HG03095 (cell line): ENCODE measurements around the gene RASA3.

Experiments
- ATAC-seq: cut with Tn5 transposase; IDR thresholded peaks from one replicate; pipeline ENCODE4 v1.9.1; 2021; ENCODE audit warnings: moderate library complexity; ENCODE audit not compliant: unreplicated experiment

The RASA3 gene

DNA sequence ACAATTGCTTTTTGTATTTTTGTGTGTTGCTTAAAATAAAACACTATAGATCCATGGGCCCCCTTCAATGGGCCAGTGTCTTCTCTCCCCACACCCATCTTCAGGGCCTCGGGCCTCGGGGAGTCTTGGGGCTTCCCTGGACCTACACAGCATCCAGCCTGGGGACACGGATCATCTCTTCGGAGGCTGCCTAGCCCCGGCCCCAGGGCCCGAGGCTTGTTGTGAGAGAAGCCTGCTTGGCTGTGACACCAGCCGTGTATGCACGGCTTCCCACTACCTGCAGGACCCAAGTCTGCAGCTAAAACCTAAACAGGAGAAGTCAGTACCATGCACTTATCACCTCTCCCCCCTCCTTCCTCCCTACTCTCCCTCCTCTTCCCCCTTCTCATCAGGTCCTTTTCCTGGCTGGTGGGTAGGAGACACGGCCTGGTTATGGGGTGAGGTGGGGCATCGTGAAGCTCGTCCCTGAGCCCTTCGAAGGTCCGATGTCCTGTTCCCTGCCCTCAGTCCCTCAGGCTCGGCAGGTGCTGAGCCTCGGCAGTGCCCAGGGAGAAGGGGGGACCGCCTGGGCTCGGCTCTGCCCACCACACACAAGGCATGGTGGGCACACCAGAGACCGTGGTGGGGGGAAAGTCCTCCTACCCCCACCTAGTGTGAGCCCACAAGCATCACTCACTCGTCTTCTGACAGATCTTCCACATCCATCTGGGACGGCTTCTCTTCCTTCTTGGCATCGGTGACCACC is 168.0 kb downstream of the RASA3 start:
- ATAC-seq = no peak

- ATAC-seq = no peak
These were observed 169.0 kb downstream of the RASA3 start for GRCh38 chr13:113963376-113963775.

GRCh38 chr13:113962975-113963374 is 169.4 kb downstream of the RASA3 start:
- no peak for ATAC-seq

DNA sequence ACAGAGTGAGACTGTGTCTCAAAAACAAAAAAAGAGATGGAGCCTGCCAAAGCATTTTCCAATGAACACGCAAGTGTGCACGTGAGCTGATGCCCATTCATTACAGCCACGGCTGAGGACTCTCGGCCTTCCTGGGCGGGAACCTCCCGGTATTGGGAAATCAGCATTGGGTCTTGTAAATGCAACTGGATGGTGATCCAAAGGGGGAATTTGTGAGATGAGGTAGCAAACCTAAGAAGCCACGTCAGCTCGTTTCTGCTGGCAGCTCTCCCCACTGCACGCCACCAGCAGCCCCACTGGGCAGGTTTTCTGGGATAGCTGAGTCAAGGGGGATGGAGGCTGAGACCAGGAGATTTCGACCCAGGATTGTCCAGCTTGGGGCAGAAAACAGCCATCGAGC is 170.0 kb downstream of the RASA3 start:
- no peak for ATAC-seq

- no peak for ATAC-seq
These were observed 172.0 kb downstream of the RASA3 start for GRCh38 chr13:113960276-113960948.

GRCh38 chr13:113959198-113959597 is 173.2 kb downstream of the RASA3 start:
- no peak for ATAC-seq

GRCh38 chr13:113958373-113958772 is 174.1 kb downstream of the RASA3 start:
- ATAC-seq = no peak

GRCh38 chr13:113956571-113956970 is 175.9 kb downstream of the RASA3 start:
- no peak for ATAC-seq

DNA sequence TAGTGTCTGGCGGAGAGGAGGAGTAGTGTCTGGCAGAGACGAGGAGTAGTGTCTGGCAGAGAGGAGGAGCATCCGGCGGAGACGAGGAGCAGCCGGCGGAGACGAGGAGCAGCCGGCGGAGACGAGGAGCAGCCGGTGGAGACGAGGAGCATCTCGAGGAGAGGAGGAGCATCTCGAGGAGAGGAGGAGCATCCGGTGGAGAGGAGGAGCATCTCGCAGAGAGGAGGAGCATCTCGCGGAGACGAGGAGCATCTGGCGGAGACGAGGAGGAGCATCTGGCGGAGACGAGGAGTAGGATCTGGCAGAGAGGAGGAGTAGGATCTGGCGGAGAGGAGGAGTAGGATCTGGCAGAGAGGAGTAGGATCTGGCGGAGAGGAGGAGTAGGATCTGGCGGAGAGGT is 176.7 kb downstream of the RASA3 start:
- ATAC-seq = no peak

DNA sequence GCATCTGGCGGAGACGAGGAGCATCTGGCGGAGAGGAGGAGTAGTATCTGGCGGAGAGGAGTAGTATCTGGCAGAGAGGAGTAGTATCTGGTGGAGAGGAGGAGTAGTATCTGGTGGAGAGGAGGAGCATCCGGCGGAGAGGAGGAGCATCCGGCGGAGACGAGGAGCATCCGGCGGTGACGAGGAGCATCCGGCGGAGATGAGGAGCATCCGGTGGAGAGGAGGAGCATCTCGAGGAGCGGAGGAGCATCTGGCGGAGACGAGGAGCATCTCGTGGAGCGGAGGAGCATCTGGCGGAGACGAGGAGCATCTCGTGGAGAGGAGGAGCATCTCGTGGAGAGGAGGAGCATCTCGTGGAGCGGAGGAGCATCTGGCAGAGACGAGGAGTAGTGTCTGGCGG is 177.2 kb downstream of the RASA3 start:
- no peak for ATAC-seq

DNA sequence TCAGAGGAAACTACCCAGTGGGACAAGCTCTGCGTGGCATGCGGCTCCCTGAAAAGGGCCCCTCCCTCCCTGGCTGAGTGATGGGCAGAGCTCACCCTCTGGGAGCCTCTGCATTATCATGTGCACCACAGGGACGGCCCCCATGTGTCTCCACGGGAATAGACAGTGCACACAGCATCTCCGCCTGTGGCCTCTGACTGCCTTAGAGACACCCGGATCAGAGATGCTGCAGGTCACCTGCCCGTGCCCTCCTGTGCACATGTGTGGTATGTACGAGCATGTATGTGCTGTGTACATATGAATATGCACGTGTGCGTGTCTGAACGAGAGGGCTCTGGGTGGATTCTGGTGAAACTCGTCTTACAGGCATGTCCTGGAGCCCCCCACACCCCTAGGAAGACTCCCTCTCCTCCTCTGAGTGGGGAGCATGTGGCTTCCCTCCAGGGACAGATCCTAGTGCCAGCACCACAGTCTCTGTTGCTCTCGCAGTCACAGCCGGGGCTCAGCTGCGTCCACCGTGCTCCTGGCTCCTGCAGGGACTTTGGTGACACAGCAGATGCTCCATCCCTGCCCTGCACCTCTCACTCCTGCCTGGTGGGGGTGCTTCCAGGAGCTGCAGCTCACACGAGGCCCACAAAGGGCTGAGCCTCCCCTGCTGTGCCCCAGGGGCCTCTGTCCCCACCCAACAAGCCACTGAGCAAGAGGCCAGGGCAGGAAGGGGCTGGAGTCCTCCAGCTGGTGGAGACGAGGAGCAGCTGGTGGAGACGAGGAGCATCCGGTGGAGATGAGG is 178.2 kb downstream of the RASA3 start:
- ATAC-seq = no peak

GRCh38 chr13:113953561-113953960 is 178.9 kb downstream of the RASA3 start:
- ATAC-seq = no peak

DNA sequence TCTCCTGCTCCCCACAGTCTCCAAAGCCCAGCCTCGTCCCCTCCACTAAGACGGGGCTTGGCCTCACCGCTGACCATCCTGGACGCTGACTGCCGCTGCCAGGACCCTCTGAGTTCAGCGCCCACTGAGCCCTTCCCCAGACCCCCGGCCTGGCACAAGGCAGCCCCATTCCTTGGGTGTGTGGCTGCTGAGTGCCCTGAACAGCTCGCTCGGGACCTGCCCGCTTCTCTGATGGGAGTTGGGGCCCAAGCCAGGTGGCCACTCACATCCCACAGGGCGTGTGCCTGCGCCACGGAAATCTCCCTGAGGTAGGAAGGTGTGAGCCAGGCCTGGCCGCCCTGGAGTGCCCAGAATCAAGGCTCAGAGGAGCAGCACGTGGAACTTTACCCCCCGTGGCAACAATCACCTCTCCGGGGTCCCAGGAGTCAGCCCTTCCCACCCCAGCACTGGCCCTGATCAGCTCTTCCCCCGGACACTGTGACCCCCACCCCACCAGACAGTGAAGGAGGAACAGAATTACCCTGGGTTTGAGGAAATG is 179.4 kb downstream of the RASA3 start:
- ATAC-seq = no peak

- no peak for ATAC-seq
These were observed 180.1 kb downstream of the RASA3 start for GRCh38 chr13:113952151-113952982.

DNA sequence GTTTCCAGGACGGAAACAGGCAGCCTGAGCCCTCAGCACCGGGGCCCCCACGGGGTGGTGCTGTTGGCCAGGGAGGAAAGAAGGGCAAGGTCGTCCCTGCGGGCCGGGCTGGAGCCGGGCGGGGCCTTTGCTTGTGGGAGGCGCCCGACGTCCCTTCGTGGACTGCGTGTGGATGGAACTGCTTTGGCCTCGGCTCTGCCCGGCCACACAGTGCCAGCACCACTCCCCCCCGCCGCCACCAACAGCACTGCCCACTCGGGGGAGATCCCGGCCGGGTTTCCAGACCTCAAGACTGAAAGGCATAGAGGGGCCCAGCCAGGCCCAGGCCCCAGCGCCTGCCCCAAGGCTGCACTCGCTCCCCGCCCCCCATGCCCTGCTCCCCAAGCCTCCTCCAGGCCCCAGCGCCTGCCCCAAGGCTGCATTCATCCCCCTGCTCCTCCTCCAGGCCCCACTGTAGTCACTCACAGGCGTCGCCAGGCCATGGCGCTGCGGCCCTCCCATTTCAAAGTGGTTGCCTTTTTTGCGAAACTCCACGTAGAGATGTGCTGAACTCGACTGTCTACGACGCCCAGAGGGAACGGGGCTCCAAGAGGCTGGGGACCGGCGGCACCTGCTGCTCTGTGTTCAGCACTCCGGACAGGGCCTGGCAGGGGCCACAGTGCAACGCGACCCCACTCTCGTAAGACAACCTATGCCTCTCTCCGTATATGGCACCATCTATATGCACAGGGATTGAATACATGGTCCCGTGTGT is 181.0 kb downstream of the RASA3 start:
- peak; percentile 61 for ATAC-seq

DNA sequence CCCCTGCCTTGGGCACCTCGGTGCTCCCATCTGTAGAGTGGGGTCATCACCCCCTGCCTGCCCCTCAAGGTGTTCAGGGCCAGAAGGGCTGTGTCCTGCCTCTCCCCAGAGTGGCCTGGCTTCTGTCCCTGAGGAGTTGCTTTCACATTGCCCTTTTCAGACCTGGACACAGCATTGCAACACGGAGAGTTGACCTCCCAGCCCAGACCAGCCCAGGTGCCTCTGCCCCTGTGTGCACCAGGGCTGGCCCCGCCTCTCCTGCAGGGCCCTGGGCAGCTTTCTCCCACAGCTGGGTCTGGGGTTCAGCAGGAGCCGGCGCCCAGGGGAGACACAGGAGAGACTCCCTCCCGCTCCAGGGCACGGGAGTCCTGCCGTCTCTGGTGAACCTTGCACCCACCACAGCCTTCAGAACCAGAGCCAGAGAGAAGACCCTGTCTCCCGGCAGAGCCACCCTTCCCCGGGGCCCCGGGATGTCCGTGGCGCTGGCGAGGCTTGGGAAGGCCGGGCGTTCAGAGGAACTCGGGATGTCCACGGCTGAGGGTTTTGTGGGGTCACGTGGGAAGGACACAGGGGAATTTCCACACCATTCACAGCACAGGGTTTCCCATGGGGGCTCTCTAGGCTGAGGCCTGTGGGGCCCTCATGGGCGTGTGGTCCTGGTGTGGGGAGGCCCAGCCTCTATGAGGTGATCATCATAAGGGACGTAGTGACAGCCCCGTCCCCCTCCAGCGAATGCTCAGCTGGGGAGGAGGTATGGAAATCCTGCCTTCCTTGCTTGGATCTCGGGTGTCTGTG is 181.8 kb downstream of the RASA3 start:
- no peak for ATAC-seq

GRCh38 chr13:113949546-113949945 is 182.9 kb downstream of the RASA3 start:
- no peak for ATAC-seq

DNA sequence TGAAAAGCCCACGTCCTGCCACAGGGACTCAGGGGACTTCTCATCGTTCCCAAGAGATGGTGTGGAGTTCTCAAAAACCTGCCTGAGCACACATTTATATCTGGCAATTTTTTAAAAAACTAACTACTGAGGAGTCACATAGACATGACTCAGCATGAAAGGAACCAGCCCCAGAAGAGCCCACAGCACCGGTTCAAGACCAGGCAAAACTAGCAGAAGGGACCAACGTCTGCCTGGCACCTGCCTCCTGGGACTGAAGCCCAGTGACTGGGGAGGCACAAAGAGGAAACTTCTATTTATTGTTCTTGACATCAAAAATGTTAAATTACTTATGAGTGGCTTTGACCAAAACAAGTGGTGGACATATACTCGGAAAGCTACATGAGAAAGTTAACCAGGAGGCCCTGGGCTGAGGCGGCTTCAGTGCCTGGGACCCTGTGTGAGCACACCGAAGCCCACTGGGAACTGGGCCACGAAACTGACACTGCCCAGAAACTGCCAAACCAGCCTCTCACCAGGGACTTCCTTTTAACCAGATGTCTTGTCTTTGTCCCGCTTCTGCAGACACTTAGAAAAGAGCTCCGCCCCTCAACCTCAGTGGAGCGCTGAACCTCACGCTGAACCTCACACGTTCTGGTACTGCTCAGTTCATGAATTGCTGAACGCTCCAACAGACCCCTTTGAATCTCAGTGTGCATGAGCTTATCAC is 184.2 kb downstream of the RASA3 start:
- no peak for ATAC-seq
